DND-41 (cell line): Measurements from ENCODE around the gene EBLN2.

Experiments
- EZH2 ChIP-seq: IDR thresholded peaks from 3 replicates; pipeline ENCODE4 v1.6.1; 2012; ENCODE audit warnings: borderline replicate concordance, low read depth, mild to moderate bottlenecking, moderate library complexity, low read length, inconsistent platforms; ENCODE audit not compliant: severe bottlenecking
- TF ChIP-seq, protein P1 (sequence below): IDR thresholded peaks from 2 replicates; pipeline ENCODE4 v1.5.1; 2012; ENCODE audit warnings: borderline replicate concordance, low read length, moderate library complexity, mild to moderate bottlenecking; ENCODE audit not compliant: poor library complexity, severe bottlenecking; ENCODE audit errors: extremely low read depth

DNA sequence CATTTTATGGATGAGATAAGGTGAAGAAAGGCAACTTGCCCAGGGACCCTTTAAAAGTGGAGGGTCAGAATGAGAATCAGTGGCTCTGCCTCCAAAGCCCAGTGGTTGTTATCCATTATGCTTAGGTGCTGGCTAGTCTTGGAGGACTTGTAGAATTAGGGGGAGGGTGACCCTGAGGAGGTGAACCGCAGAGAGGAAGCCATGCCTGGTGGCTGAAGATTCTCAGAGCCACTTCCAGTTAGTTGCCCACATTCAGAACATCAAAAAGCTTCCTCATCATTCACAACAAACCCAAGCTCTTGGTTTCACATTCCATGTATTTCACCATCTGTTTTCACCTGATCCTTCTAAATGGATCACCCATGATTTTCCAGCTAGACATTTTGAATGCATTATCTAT, 11.2 kb downstream of the EBLN2 start:
- TF ChIP-seq, protein P1, sequence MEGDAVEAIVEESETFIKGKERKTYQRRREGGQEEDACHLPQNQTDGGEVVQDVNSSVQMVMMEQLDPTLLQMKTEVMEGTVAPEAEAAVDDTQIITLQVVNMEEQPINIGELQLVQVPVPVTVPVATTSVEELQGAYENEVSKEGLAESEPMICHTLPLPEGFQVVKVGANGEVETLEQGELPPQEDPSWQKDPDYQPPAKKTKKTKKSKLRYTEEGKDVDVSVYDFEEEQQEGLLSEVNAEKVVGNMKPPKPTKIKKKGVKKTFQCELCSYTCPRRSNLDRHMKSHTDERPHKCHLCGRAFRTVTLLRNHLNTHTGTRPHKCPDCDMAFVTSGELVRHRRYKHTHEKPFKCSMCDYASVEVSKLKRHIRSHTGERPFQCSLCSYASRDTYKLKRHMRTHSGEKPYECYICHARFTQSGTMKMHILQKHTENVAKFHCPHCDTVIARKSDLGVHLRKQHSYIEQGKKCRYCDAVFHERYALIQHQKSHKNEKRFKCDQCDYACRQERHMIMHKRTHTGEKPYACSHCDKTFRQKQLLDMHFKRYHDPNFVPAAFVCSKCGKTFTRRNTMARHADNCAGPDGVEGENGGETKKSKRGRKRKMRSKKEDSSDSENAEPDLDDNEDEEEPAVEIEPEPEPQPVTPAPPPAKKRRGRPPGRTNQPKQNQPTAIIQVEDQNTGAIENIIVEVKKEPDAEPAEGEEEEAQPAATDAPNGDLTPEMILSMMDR: no peak
- no peak for TF ChIP-seq EZH2
